Measurements from ENCODE around the gene SLU7. TPM values are rescaled to one million over a fixed set of nuclear protein-coding genes. Genes with fewer than 3 reads are reported as not detected.

SLU7 gene
- total RNA-seq, 4 donors from 2014 or later: 43.5 to 82.0 (median 69.5) TPM

DNA sequence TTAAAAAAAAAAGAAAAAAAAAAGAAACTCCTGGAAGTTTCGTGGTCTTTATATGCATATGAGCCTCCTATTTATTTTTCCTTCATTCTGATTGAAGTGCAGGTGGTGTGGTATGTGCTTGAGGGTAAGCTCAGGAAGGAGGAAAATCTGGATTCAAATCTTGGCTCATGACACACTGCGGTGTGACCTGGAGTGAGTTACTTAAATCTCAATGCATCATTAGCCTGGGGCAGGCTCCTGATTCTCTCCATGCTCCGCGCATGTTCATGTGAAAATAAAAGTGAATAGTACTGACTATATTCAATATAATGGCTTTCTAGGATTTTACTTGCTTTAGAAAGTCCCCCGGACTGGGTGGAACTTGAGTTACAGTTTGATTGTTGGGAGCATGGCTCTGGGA is 38.4 kb upstream of the SLU7 start:
- no peaks in the 10 kb centered on the region for H3K9me3 ChIP-seq
- 90% methylated on average over 5 of the region's 5 CpGs for WGBS
- H3K36me3 ChIP-seq: no peaks in the 10 kb centered on the region
- H3K27me3 ChIP-seq: peaks cover 0 to 13% (median 0%) of the 10 kb centered on the region in 4 donors
- H3K4me3 ChIP-seq: no peak overlapping the region
- no peak overlapping the region for H3K27ac ChIP-seq (replicated peaks in 1 of 4)
- H3K4me1 ChIP-seq: no peaks in the 10 kb centered on the region
- intact Hi-C loops (cut with DNase I): no loop called here
- TF ChIP-seq CTCF (IDR thresholded peaks at IDR 0.05) (no peak), POLR2AphosphoS5 (IDR thresholded peaks at IDR 0.05) (no peak), POLR2A (IDR thresholded peaks at IDR 0.05; ENCODE audit: low read depth) (no peak), EP300 (IDR thresholded peaks at IDR 0.05) (no peak)
- DNase-seq (ENCODE audit: extremely low spot score): no peak

DNA sequence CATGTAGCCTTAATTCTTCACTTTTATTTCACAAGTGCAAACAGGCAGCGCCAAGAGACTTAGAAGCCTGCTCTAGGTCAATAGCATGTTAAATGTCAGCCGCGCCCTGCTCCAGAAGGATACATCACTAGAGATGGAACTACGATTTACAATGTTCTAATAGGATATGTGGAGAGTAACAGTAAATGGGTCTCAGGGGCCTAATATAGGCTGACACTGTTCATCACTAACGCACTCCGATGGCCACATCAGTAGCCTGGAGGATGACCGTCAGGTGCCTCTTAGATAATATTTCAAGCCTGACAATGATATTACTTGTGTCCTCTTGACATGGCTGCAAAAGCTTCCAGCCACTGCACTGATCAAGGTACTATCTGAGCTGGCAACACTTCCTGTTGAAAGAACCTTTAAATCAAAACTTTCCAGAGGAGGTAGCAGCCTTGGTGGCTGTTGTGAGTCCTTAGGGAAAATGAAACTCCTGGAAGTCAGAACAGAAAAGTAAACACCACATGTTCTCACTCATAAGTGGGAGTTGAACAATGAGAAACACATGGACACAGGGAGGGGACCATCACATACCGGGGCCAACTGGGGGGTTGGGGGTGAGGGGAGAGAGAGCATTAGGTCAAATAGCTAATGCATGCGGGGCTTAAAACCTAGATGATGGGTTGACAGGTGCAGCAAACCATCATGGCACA is 37.7 kb upstream of the SLU7 start:
- Histone ChIP-seq H3K27me3 (peaks cover 0 to 13% (median 0%) of the 10 kb centered on the region in 4 donors), H3K4me1 (no peaks in the 10 kb centered on the region), H3K36me3 (no peaks in the 10 kb centered on the region), H3K4me3 (no peak overlapping the region), H3K9me3 (no peaks in the 10 kb centered on the region), H3K27ac (replicated peaks in 1 of 4) (no peak overlapping the region)
- 78% methylated on average over 9 of the region's 9 CpGs for WGBS
- DNase-seq (ENCODE audit: extremely low spot score): no peak
- intact Hi-C loops (cut with DNase I): no loop called here
- TF ChIP-seq POLR2A (IDR thresholded peaks at IDR 0.05; ENCODE audit: low read depth) (no peak), EP300 (IDR thresholded peaks at IDR 0.05) (no peak), CTCF (IDR thresholded peaks at IDR 0.05) (no peak), POLR2AphosphoS5 (IDR thresholded peaks at IDR 0.05) (no peak)

DNA sequence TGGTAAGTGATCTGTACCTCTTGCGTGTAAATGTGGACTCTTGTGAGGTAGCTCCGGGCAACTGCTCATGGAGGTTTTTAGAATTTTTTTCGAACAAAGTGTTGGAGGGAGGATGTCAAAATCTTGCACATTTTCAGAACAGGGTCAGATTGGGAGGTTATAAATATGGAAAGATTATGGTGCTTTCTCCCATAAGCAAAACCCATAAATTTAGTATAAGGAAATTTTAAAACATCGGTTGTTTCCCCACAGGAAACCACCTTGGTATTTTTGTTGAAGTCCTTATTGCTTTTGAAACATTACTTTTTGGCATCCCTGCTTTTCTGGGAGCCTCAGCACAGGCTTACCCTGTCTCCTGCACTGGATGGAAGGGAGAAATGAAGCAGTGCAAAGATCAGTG is 36.7 kb upstream of the SLU7 start:
- 69% methylated on average over 4 of the region's 4 CpGs for WGBS
- intact Hi-C loops (cut with DNase I): no loop called here
- Histone ChIP-seq H3K4me3 (no peak overlapping the region), H3K36me3 (no peaks in the 10 kb centered on the region), H3K27ac (replicated peaks in 1 of 4) (no peak overlapping the region), H3K9me3 (no peaks in the 10 kb centered on the region), H3K4me1 (no peaks in the 10 kb centered on the region), H3K27me3 (peaks cover 0 to 13% (median 0%) of the 10 kb centered on the region in 4 donors)
- no peak for DNase-seq (ENCODE audit: extremely low spot score)
- no peak for TF ChIP-seq POLR2A (IDR thresholded peaks at IDR 0.05; ENCODE audit: low read depth)
- TF ChIP-seq POLR2AphosphoS5 (IDR thresholded peaks at IDR 0.05): no peak
- no peak for TF ChIP-seq EP300 (IDR thresholded peaks at IDR 0.05)
- TF ChIP-seq CTCF (IDR thresholded peaks at IDR 0.05): no peak

DNA sequence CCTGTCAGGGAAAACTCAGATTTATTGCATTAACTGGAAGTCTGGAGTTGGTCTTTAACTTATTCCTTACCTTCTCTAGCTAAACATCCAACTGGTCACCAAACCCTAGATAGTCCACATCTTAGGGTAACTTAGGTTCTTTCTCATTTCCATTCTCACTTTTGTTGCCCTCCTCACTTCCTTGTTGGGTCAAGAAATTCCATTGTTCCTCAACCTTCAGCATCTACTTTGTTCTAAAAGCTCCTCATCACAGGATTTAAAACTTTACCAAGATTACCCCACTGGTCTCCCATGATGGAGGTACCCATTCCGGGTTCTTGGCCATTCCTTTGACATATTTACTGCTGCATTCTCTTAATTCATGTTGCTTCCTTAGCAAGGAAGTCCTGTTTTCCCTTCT is 34.9 kb upstream of the SLU7 start:
- H3K36me3 ChIP-seq: no peaks in the 10 kb centered on the region
- H3K9me3 ChIP-seq: no peaks in the 10 kb centered on the region
- TF ChIP-seq CTCF (IDR thresholded peaks at IDR 0.05) (no peak), POLR2AphosphoS5 (IDR thresholded peaks at IDR 0.05) (no peak), EP300 (IDR thresholded peaks at IDR 0.05) (no peak)
- H3K4me3 ChIP-seq: no peak overlapping the region
- intact Hi-C loops (cut with DNase I): no loop called here
- no peak overlapping the region for H3K27ac ChIP-seq (replicated peaks in 1 of 4)
- WGBS: 59% methylated on average over 1 of the region's 1 CpG
- DNase-seq (ENCODE audit: extremely low spot score): no peak
- no peaks in the 10 kb centered on the region for H3K4me1 ChIP-seq
- peaks cover 0 to 13% (median 0%) of the 10 kb centered on the region in 4 donors for H3K27me3 ChIP-seq

GRCh38 chr5:160452795-160453194 is 33.9 kb upstream of the SLU7 start:
- Histone ChIP-seq H3K27me3 (peaks cover 0 to 13% (median 0%) of the 10 kb centered on the region in 4 donors), H3K4me1 (no peaks in the 10 kb centered on the region), H3K9me3 (no peaks in the 10 kb centered on the region), H3K4me3 (no peak overlapping the region), H3K36me3 (no peaks in the 10 kb centered on the region), H3K27ac (replicated peaks in 1 of 4) (no peak overlapping the region)
- no peak for TF ChIP-seq CTCF (IDR thresholded peaks at IDR 0.05)
- no peak for TF ChIP-seq POLR2A (IDR thresholded peaks at IDR 0.05; ENCODE audit: low read depth)
- TF ChIP-seq POLR2AphosphoS5 (IDR thresholded peaks at IDR 0.05): no peak
- TF ChIP-seq EP300 (IDR thresholded peaks at IDR 0.05): no peak
- DNase-seq (ENCODE audit: extremely low spot score): no peak
- intact Hi-C loops (cut with DNase I): no loop called here
- WGBS: 56% methylated on average over 6 of the region's 6 CpGs
